ENCODE measurements around the gene ARHGAP15.

- TF ChIP-seq CTCF (IDR thresholded peaks at IDR 0.05) (no peak), POLR2A (IDR thresholded peaks at IDR 0.05) (no peak), POLR2AphosphoS5 (IDR thresholded peaks at IDR 0.05; ENCODE audit: insufficient read depth in 1 of 2, low read depth in 1 of 2) (no peak)
Observed at GRCh38 chr2:143776526-143777297, 647.5 kb downstream of the ARHGAP15 start.

Data from vagina (tissue), 2 donors.